G401 (cell line): ENCODE data around the gene PNMA1. TPM values are rescaled to one million over a fixed set of nuclear protein-coding genes. Genes with fewer than 3 reads are reported as not detected.
"Not testable (repeated sequence)": the region's sequence is repeated elsewhere in the genome, so short reads cannot be mapped to it uniquely, and the experiment has no call there.

Source experiments
- DNase-seq: peaks from one replicate; pipeline ENCODE4 v3.0.0-alpha.2; 2015; ENCODE audit warnings: low spot score
- in situ Hi-C: cut with HindIII; loops from 2 replicates; pipeline ENCODE4 v1.10.0; 2016; ENCODE audit warnings: low sequenced_read_pairs, mixed read lengths
- total RNA-seq: library from RNA; depleted of rRNA; stranded (reverse); fragments of >200 nt; shearing (Covaris generic); gene quantifications from 2 replicates; pipeline ENCODE4 v1.2.3, GENCODE V29; 2014

The PNMA1 gene
- total RNA-seq, 1 experiment from 2014 or later: 80.4 TPM

DNA sequence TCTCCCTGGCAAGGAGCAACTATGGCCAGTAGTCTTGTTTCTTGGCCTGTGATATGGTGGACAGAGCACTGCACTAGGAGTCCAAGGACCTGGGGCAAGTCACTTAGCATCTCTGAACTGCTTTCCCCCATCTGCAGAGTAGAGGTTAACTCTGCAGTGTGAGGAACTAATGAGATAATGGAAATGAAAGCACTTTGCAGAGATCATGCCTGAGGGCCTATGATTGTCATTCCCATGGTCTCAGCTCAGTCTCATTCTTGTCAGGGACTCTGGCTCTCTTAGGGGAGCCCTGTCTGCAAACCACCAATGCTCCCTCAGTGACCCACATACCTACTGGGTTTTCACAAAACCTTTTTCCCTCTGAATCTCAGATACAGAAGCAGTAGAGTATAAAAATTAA, 6.5 kb upstream of the PNMA1 start:
- DNase-seq: no peak
- in situ Hi-C loops: no loop called here

DNA sequence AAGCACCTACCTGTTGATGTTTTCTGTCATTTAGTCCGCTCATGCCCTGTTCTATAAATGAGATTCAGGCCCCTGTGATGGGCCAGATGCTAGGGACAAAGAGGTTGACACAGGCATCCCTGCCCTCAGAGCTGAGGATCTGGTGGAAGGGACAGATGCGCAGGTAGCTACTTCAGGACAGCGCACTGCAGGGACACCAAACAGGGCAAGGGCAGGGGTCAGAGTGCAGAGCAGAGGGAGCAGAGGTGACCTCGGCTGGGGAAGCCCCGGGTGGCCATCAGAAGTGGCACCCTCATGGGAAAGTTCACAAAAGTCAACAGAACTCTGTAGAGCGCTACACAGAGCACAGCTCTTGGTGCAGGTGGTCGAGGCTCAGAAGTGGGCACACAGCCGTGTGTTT, 5.6 kb upstream of the PNMA1 start:
- in situ Hi-C loops: no loop called here
- DNase-seq: no peak

DNA sequence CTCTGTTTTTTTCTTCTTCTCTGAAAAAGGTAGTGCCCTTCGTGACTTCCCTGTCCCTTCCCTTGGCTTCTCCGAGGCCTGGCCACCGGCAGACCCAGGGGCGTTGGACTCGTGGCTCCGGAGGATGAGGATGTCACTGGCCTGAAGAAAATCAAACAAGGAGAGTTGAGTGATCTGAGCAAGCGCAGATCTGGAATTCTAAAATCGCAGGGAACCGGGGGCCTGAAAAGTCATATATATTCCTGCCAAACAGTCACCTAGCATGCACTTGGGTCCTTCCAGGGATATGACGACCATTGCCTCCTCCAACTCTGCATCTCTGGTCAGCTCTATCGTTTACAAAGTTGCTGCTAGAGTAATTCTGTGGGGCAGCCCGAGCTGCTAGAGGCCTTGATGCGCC, 5.2 kb upstream of the PNMA1 start:
- no peak for DNase-seq
- in situ Hi-C loops: no loop called here

- peak; percentile 95 for DNase-seq
- in situ Hi-C loops: no loop called here
These were observed 4.5 kb upstream of the PNMA1 start for GRCh38 chr14:73718418-73719251.

DNA sequence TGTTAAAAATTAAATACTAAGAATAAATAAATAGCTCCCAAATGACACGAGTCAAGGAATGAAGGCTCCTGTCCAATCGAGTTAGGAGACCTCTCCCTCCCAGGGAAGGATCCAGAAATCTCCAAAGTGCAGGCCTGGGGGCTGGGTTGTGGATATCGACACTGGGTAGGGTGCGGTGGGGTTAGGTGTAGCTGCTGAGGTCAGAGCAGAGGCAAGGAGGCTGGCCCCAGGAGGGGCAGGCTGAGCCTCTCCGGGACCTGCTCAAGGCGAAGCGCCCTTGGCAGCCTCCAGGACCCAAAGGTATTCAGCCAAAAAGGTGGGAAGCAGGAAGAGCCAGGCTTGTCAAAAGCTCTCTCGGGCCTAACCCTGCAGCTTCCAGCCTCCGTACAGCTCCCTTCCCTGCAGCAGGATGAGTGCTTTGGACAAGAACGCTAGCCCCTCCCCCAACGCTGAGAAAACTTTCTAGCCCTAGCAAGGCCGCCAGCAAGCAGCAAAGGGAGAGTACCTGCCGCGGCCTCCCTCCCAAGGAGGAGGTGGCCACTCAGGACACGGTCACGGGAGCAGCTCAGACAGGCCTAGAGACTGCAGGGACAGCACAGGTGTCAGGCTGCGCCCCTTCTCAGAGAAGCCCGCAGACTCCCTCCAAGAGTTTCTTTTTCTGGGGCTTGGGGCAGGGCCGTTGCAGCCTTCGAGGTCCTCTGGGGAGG, 3.7 kb upstream of the PNMA1 start:
- peak; percentile 59 for DNase-seq
- in situ Hi-C loops: no loop called here

- in situ Hi-C loops: no loop called here
- peak; percentile 67 for DNase-seq
These were observed 3.1 kb upstream of the PNMA1 start for GRCh38 chr14:73717266-73717665.

- DNase-seq: no peak
- in situ Hi-C loops: no loop called here
These were observed 1.5 kb upstream of the PNMA1 start for GRCh38 chr14:73715707-73716106.

DNA sequence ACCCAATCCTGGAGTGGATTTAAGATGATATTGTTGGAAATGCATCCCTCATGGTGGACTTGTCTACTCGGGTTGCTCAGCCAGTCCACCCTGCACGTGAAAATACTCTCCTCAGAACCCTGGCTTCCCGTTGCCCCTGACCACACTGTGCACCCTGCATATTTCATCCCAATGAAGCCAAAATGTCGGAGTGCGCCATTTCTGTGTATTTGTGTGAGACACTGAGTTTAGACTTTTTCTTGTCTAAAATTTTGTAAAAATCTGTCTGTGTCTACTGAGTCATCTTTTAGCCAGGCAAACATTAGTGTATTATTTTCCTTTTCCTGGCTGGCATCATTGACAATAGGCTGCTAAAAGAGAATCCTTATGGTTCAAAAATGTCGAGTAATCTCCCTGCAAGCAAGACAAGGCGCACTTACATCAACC, 485 bp upstream of the PNMA1 start:
- in situ Hi-C loops: no loop called here
- no peak for DNase-seq

- DNase-seq: no peak
- in situ Hi-C loops: no loop called here
These were observed 880 bp downstream of the PNMA1 start for GRCh38 chr14:73713206-73713802.

DNA sequence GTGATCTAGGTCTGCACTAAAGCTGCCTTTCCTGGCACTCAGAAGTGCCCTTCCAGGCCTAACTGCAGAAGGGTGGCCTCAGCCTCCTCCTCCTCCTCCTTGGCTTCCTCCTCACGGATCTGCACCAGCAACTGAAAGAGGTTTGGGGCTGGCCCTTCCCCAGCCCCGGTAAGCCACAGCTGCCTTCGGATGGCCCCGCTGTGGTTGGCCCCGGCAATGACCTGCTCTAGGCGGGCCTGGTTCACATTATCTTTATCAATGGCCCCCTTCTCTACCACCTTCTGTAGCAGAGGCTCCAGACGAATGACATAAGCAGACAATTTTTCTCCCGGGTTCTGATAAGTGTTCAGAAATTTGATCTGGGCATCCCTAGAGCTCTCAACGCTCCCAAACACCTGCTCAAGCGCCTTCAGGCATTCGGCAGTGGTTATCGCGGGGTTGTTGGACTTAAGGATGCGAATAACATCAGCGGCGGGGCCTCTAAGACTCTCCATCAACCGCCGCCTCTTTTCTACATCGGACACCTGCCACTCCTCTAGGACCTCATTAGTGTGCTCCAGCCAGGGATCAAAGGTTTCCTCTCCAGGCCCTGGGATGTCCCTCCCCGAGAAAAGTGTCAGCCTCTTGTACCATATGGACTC, 1.5 kb downstream of the PNMA1 start:
- in situ Hi-C loops: no loop called here
- peak; percentile 60 for DNase-seq

DNA sequence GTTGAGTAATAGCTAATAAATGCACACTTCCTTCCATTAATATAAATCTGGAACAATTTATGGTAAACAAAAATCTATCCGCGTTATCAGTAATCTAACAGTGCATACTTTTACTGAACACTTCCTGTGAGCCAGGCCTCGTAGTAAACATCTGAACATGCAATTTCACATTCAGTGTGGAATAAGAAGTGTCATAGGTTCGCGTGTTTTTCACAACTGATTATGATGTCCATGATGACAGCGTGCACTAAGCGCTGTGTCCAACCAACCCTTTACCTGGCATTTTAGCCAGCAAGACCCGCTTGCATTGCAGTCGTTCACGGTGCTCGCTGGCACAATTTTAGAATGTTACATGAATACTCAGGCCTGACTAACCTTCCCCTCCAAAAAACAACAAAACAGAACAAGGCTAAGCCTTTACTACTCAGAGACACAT, 2.1 kb downstream of the PNMA1 start:
- in situ Hi-C loops: no loop called here
- DNase-seq: peak; percentile 61

DNA sequence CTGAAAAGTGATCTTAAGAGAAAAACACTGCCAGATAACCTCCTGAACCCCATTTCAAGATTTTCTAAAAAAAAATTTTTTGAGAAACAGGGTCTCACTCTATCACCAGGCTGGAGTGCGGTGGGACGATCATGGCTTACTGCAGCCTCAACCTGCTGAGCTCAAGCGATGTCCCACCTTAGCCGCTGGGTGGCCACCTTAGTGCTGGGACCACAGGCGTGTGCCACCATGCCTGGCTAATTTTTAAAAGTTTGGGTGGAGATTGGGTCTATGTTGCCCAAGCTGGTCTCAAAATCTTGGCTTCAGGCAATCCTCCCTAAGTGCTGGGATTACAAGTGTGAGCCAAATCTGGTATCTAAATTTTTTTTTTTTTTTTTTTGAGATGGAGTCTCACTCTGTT, 3.4 kb downstream of the PNMA1 start:
- in situ Hi-C loops: no loop called here
- DNase-seq: no peak

DNA sequence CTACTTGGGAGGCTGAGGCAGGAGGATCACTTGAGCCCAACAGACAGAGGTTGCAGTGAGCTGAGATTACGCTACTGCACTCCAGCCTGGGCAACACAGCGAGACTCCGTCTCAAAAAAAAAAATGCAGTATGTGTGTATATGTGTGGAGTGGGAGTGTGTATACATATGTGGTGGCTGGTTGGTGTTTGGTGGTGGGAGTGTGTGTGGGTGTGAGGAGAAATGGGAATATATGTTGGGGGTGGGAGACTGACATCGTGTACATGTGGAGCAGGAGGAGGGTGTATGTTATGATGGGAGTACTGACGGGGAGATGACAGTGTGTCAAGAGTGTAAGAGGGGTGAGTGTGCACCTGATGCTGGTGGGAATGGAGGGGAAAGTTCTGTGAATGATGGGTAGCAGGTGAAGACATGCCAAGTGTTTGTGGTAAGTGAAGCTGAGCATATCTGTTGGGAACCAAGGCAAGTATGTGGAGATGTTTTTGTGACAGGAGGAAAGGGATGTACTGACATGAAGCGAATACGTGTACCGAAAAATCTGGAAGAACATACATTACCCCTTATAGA, 4.2 kb downstream of the PNMA1 start:
- in situ Hi-C loops: no loop called here
- no peak for DNase-seq

DNA sequence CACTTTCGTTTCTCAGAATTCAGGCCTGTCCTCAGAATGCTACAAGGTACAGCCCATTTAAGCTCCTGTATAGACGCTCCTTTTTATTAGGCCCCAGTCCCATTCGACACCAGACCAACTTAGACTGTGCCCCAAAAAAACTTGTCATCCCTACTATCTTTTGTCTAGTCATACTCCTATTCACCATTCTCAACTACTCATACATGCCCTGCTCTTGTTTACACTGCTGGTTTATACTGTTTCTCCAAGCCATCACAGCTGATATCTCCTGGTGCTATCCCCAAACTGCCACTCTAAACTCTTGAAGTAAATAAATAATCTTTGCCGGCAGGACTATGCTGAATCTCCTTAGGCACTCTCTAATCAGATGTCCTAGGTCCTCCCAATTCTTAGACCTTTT, 6.1 kb downstream of the PNMA1 start:
- in situ Hi-C loops, DNase-seq: not testable (repeated sequence)

- DNase-seq: no peak
- in situ Hi-C loops: no loop called here
These were observed 13.9 kb downstream of the PNMA1 start for GRCh38 chr14:73700325-73700724.

- in situ Hi-C loops: no loop called here
- DNase-seq: no peak
These were observed 17.5 kb downstream of the PNMA1 start for GRCh38 chr14:73696466-73697400.

DNA sequence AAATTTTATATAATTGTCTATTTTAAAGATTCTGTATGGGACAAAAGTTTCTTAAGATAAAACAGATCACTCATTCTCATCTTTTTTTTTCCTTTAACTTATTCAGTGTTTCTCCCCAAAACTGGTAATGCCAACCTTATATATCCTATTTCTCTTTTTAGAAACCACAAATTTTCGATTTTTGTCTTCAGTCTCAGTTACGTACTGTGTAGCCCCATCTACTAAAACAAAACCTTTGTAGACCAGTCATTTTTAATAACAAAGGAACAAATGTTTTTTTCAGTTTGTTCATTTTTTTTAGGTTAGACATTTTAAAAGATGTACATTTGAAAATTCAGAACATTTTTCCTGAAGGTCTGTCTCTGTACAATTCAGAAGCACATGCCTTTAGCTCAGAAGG, 18.2 kb downstream of the PNMA1 start:
- DNase-seq: no peak
- in situ Hi-C loops: no loop called here

- no peak for DNase-seq
- in situ Hi-C loops: no loop called here
These were observed 19.1 kb downstream of the PNMA1 start for GRCh38 chr14:73695082-73695481.
